DMS53 treated with DMSO at 0.1 percent for 48 hours (cell line): ENCODE results near the gene HOXA10.

ENCODE experiments used
- DNase-seq: peaks from one replicate; lab custom pipeline; 2025; ENCODE audit not compliant: unreplicated experiment; lab: John Stamatoyannopoulos, UW

Gene HOXA10

DNA sequence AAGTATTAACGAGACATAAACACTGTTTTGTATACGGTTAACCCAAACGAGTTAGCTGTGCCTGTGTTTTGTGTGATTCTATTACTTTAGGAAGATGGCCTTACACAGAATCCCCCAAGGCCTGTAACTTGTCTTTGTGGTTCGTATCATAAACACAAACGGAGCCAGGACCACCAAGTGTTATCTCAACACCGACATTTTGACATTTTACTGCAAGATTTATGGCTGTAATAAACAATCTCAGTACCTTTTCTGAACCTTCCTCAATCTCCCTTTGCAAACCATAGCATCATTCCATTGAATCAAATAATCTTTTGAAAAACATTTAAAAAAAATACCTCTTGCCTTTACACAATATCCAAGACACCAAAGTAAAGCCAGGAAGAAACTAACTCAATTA is 41.1 kb downstream of the HOXA10 start:
- no peak for DNase-seq

DNA sequence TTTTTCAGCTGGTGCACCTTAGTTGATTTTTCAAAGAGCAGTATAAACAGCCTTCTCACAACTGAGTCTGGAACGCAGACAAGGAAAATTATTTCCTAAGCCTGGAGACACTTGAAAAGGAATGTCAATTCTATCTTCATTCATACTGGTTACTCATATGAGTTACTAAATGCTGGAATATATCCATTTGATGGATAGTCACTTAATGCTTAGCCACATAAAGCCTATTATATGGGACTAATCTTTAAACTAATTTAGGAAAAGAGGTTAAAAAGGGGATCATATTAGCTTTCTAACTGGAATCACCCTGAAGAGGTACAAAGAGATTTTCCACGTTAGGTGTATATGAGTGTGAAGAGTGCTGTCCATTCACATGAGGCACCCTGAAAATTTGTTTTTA is 41.9 kb downstream of the HOXA10 start:
- DNase-seq, result no peak

DNA sequence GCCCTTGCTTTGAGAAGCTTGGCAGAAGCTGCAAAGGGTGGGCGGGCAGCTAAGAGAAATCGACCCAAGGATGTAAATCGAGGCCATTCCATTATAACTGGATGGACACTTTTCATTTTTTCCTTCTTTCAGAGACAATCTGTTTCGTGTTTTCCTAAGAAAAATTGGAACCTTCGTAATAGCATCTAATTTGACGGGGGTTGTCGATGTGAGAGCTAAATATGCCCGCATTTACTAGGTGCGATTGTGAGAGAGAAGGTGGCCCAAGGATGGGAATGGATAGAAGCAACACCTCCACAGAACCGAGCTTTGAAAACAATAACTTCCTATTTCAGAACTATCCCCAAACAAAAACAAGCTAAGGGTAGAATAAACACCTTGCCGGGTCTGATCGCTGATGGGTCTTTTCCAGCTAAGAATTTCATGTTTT is 42.7 kb downstream of the HOXA10 start:
- DNase-seq, result no peak

DNA sequence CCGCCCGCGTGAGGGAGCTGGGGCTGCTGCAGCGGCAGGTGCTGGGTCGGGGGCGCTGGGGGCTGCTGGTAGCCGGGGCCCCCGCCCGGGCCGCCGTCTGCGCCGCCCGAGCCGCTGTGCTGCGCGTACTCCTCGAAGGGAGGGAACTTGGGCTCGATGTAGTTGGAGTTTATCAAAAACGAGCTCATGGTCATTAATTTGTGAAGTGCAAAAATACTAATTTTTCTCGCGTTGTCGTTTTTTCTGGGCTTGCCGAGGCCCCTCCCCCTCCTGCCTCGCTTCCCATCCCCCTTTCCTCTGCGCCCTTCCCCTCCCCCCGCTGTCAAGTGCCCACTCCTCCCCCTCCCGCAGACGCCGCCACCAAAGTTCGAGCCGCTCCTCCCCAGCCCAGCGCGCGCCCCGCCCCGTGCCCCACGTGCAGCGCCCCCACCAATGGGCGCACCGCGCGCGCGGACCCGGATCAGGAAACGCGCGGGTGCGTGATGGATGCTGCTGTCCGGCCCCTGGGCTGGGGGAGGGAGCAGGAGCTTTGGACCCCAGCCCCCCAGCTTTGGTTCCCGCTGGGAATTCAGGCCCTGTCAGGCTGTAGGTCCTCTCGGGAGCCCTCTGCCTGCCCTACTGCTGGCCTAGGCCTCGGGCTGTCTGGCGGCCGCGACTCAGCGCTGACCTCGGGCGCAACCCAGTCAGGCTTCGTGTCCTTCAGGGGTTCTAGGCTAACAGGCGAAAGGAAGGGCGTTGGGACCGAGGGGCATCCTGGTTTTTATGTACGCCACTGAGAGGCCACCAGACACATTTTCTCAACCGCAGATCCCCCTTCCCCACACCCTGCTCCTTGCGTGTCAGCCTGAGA is 43.4 kb downstream of the HOXA10 start, which contains the start of gene HOXA4:
Gene HOXA4, minus strand, starts transcription at position 218 of the 850 bp plus-strand sequence. Its CDS starts 24 bp downstream, at position 194.
- DNase-seq, result peak; percentile 30

DNA sequence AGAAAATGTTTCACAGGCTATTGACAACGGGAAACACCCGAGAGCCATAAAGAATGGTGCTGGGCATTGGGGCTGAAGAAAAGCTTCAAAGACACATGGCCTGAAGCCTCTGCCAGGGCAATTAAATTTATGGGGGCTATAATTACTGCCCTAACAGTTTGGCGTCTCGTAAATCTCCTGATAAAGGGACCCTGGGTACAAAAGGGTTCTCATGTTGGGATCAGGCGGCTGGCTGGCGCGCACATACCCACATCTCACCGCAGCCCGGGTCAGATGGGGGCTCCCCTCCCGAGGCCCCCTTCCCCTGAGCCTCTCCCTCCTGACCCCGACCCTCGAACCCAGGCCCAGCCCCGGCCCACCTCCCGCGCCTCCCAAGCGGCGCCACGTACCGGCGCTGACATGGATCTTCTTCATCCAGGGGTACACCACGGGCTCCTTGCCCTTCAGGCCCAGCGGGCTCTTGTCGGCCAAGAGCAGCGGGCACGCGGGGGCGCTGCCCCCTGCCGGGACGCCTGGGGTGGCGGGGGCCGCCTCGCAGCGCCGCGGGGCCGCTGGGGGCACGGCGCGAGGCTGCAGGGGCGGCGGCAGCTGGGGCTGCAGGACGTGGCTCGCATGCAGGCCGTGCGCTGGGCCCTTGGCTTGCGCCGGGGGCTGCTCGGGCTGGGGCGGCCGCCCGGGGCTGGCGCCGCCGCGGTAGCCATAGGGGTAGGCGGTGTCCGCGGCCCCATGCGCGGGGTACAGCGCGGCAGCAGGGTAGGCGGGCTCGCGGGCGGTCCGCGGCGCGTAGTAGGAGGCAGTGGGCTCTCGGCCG is 44.2 kb downstream of the HOXA10 start:
- no peak for DNase-seq

DNA sequence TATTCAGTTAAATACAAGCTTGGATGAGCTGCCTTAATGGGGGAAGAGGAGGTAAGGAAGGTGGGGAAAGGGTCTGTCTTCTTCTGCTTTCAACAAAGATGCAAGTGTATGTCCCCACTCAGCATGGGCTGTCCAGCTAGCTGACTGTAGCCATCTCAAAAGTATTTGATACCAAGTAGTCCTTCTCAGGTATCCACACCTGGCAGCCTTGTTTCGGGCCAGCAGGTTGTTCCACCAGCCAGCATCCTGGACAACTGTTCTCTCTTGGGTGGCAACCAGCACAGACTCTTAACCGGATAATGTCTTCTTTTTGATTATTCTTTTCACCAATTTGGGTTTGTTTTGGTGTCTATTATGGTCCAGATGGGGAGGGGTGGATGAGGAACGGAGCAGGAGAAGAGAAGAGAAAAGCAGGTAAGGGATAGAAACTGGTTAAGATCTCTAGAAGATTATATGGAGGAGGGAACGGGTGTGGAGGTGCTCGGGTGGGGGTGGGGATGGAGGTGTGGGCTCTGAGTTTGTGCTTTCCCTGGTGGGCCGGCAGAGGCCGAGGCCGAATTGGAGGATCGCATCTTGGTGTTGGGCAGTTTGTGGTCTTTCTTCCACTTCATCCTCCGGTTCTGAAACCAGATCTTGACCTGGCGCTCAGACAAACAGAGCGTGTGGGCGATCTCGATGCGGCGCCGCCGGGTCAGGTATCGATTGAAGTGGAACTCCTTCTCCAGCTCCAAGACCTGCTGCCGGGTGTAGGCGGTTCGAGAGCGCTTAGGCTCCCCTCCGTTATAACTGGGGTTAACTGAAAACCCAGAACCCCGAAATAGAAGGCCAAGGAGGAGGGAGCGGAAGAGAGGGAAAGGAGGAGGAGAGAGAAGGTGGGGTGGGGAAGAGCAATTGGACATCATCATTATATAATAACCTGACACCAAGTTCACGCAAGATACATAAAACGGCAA is 45.1 kb downstream of the HOXA10 start:
- no peak for DNase-seq

DNA sequence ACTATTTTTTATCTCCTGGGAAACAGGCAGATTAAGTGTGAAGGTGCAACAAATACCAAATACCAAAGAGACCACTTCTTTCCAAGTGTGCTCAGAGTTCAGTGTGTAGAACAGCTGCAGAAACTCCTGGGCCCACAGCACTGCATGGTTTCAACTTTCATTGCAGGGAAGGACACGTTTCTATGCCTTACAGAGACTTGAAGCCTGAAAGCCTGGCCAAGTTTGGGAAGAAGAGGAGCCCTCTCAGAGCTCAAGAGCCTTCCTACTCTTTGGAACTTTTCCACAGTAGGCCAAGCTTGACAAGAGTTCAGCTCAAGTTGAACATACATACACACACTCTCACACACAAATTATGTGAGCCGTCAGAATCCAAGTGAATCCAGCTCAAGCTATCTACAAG is 46.1 kb downstream of the HOXA10 start:
- DNase-seq, result no peak

DNA sequence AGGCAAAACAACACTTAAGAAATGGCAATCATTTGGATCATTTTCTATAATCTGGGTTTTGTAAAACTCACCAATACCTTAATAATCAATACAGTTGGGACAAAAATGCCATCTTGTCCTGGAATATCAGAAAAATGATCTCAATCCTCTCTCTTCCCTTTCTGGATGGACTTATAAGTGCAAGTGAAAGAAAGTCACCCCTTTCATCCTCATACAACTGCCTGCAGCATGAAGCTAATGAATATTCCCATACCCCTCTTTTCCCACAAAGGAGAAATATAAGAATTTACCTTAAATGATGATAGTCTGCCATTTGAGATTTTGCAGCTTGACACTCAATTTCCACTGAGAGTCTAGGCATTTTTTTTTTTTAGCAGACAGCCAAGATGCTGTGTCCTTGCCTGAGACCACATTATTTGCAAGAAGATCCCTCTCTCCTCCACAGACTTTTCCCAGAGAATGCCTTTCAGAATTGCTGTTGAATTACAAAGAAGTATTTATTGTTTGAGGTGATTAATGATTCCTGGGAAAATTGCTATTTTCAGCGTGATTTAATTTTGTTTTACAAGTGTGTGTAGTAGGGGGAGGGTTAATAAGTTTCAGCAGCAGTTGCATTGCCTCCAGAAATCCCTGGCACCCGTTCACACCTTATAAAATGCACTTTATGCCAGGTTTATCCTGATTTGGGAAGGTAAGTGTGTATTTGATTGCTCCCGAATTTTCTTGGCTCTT is 47.4 kb downstream of the HOXA10 start:
- no peak for DNase-seq

DNA sequence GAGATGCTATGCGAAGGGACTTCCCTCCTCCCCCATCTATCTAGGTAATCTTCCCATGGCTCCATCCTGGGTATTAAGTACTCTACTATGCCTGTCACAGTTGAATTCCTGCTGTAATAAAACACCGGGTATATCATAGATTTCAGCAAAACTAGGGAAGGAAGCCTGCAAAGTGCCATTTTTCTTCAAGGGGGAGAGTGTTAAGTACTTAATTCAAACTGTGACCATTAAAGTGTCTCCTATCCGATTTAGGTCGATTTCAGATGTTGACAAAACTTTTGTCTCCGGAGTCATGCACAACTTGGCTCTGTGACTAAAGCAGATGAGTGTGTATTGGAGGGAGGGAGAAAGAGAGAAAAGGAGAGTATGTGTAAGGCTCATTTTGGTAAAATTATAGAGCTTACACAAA is 48.1 kb downstream of the HOXA10 start:
- no peak for DNase-seq

DNA sequence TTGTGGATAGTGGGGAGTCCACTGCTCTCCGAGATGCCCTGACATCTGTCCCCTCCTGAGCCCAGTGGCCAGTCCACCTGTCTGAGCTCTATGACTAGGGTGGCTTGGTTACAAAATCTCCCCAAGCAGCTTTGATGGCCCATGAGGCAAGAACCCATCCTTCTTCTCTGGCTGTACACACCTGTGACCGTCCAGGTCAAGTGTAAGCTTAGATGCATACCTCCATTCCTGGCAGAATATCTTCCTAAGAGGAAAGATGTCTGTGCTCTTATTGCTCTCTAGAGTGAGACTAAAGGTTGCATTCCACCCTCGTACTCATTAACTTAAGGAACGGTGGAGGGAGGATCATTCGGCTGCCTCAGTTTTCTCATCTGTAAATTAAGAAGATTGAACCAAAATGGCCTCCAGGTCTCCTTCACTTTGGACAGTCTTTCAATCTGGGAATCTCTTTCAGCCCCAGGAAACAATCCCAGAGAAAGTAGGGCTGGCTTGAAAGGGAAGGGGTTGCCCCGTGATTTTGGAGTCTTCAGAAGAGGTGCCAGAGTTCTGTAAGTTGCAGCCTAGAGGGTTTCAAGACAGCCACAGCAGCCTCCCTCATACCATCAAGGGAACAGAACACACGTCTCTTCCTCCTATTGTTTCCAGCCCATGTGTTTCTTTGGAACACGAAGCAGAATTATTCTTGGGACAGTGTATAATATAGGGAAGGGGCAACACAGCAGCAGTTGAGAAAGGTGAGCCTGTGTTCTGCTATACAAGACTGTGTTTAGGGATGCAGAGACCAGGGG is 49.0 kb downstream of the HOXA10 start:
- DNase-seq, result no peak

DNA sequence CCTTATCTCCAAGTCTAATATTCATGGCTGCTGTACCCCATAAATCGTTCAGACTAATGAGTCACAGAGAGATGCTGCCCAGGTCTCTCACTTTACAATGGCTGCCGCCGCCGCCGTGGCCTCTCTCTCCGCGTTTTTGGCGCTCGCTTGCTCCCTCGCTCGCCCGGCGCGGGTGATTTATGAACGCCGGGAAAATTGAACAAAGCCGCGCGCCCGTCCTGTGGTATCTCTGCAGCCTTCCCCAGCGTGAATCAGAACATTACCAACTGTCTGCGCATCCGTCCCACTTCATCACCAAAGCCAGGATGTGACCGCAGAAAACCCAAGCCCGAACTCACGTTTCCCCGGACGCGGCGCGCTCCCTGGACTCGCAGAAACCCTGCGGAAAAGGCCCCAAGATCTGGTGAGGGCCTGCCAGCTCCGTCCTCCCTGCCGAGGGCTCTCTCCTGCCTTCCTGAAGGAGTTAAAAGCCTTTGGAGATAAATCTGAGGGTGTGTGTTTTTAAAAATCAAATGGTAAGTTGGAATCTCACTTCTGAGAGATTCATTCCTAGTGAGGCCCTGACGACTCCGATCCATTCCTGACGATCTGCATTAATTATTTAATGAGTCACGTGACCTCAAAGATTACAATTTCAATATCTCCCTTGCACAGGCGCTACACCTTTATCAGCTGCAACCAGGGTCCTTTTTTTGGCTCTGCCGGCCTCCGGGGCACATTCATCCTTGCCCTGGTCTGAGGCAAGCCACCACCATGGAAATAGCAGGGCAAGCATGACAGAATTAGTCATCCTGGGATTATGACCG is 49.8 kb downstream of the HOXA10 start:
- DNase-seq, result no peak

DNA sequence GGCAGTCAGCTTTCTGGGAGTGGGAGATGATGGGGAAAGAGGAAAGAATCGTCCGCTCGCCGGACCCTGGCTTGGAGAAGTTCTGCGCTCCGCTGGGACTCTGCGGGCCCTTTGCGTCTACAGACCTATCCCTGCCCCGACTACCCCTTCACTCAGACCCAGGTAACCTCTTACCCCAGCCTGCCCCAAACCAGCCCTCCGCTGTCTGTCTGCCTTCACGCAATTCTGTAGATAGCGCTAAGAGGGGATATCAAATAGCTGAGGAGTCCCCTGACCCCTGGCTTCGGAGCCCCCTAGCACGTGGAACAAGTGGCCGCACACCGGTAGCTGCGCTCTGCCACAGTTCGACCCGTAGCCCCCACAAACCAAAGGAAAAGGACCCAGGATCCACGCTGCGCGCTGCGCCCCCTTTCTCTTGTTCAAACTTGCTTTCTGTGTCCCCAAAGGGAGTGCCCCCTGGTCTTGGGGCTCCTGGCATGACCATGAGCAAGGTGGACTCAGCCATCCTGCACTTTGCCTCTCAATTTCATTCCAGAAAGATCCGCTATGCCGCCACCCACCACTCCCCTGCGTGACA is 50.6 kb downstream of the HOXA10 start:
- DNase-seq, result no peak

DNA sequence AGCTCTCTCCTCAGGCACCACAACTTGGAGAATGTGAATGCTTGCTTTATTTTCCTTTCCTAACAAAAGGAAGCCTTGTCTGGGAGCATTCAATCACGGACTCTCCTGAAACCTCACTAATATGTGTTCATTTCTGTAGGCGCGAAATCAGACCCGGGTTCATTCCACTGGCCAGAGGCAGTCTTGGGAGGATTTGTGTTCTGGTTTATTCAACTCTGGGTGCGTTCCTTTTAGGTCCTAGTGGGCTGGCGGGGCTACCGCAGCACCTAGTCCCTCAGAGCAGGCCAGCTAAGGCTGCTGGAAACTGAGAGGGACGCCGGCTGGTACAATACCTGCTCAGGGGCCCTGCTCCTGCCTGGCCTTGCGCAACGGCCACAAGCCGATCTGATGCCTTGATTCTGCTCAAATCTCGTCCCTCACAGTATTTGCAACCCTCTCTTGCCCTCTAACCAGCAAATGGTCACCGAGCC is 51.1 kb downstream of the HOXA10 start:
- DNase-seq, result no peak

DNA sequence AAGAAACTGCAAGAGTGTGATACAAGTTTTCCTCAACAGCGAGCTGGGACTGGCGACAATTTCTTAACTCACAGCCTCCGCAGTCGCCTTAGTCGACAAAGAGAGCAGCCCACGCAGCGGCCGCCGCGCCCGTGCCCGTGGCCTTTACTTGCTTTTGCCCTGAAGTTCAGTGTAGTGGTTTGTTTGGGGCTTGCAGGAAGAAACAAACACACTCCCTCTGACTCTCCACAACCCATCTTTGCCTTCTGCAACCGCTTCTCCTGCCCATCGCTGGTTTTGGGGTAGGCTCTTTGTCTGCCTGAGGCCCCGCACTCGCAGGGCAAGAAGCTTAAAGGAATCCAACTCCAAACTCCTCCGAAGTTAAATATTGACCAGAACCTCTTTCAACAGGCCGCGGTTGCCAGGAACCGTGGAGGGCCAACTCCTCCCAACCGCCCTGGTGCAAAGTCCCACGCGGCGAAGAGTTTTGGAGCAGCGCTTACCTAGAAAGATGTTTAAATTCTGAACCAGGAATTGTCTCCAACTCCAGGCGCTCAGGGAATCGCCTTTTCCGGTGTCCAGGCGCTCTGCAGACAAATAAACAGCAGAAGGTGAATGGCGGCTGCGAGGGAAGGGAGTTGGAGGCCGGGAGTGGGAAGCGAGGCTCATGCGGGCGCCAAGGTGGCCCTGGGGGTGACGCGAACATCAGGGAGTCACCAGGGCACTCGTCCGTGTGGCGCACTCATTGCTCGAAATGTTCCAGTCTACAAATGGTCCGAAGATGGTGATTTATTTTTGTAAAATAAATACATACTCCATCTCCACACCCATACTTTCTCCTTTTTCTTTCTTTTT is 51.8 kb downstream of the HOXA10 start:
- peak; percentile 71 for DNase-seq

DNA sequence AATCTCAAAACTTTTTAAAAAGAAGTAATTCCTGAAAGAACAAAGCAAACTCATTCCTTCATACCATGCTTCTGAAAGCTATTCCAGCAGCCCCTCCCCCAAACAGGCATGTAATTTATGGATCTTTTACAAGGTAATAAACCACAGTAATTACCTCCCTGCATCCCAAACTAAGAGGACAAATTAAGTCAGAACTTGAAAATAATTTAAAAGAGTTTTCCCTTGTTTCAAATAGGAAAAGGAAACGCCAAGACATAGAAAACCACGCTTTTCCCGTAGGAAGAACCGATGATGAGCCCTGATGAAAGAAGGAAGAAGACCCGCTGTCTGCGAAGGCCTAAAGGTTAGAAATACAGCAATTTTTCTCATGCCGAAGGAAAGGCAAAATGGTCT is 52.4 kb downstream of the HOXA10 start:
- no peak for DNase-seq
